ENCODE data around the gene DZIP1L.
"Not testable (repeated sequence)": the region's sequence is repeated elsewhere in the genome, so short reads cannot be mapped to it uniquely, and the experiment has no call there.

DZIP1L gene

GRCh38 chr3:138114431-138114918, 933 bp downstream of the DZIP1L start:
- DNase-seq (ENCODE audit: low read depth), result no peak

GRCh38 chr3:138113326-138113725, 2.1 kb downstream of the DZIP1L start:
- DNase-seq (ENCODE audit: low read depth), result no peak

- no peak for DNase-seq (ENCODE audit: low read depth)
Observed at GRCh38 chr3:138112362-138112761, 3.0 kb downstream of the DZIP1L start.

- no peak for DNase-seq (ENCODE audit: low read depth)
Observed at GRCh38 chr3:138105598-138105997, 9.8 kb downstream of the DZIP1L start.

- DNase-seq (ENCODE audit: low read depth), result no peak
Observed at GRCh38 chr3:138103466-138103865, 11.9 kb downstream of the DZIP1L start.

- not testable (repeated sequence) for DNase-seq (ENCODE audit: low read depth)
Observed at GRCh38 chr3:138101351-138101940, 14.0 kb downstream of the DZIP1L start.

- no peak for DNase-seq (ENCODE audit: low read depth)
Observed at GRCh38 chr3:138099417-138099816, 16.0 kb downstream of the DZIP1L start.

GRCh38 chr3:138097192-138098172, 17.9 kb downstream of the DZIP1L start:
- DNase-seq (ENCODE audit: low read depth), result no peak

GRCh38 chr3:138093721-138094120, 21.7 kb downstream of the DZIP1L start:
- DNase-seq (ENCODE audit: low read depth), result no peak

- DNase-seq (ENCODE audit: low read depth), result no peak
Observed at GRCh38 chr3:138092023-138092422, 23.4 kb downstream of the DZIP1L start.

GRCh38 chr3:138089091-138089490, 26.3 kb downstream of the DZIP1L start:
- no peak for DNase-seq (ENCODE audit: low read depth)

GRCh38 chr3:138085745-138086144, 29.7 kb downstream of the DZIP1L start:
- not testable (repeated sequence) for DNase-seq (ENCODE audit: low read depth)

GRCh38 chr3:138084196-138084595, 31.2 kb downstream of the DZIP1L start:
- no peak for DNase-seq (ENCODE audit: low read depth)

- no peak for DNase-seq (ENCODE audit: low read depth)
Observed at GRCh38 chr3:138082992-138083386, 32.4 kb downstream of the DZIP1L start.

GRCh38 chr3:138082085-138082991, 33.1 kb downstream of the DZIP1L start:
- no peak for DNase-seq (ENCODE audit: low read depth)

GRCh38 chr3:138081371-138082084, 33.9 kb downstream of the DZIP1L start:
- DNase-seq (ENCODE audit: low read depth), result no peak

- DNase-seq (ENCODE audit: low read depth), result no peak
Observed at GRCh38 chr3:138079901-138080300, 35.5 kb downstream of the DZIP1L start.

GRCh38 chr3:138078901-138079344, 36.5 kb downstream of the DZIP1L start:
- DNase-seq (ENCODE audit: low read depth), result no peak

- no peak for DNase-seq (ENCODE audit: low read depth)
Observed at GRCh38 chr3:138078096-138078495, 37.3 kb downstream of the DZIP1L start.

- DNase-seq (ENCODE audit: low read depth), result no peak
Observed at GRCh38 chr3:138072796-138073195, 42.6 kb downstream of the DZIP1L start.

- no peak for DNase-seq (ENCODE audit: low read depth)
Observed at GRCh38 chr3:138070006-138070405, 45.4 kb downstream of the DZIP1L start.

All from stimulated activated CD4-positive, alpha-beta T cell treated with anti-CD3 and anti-CD28 coated beads, Interleukin-2, amount 100 ng/mL, for 4 hours (primary cell).